Ishikawa (cell line): ENCODE results near the gene CABLES1.

Experiments
- EP300 ChIP-seq: IDR thresholded peaks from 2 replicates; pipeline ENCODE4 v1.6.1; 2012; ENCODE audit warnings: borderline replicate concordance
- TAF1 ChIP-seq: IDR thresholded peaks from 2 replicates; pipeline ENCODE4 v1.6.1; 2012; ENCODE audit warnings: low read depth, mild to moderate bottlenecking
- YY1 ChIP-seq: IDR thresholded peaks from 2 replicates; pipeline ENCODE4 v1.6.1; 2012; ENCODE audit warnings: low read depth

GRCh38 chr18:23207994-23208393, 72.7 kb downstream of the CABLES1 start:
- TF ChIP-seq TAF1: no peak
- TF ChIP-seq EP300: no peak
- no peak for TF ChIP-seq YY1
